HepG2 (cell line): ENCODE measurements around the gene CCDC192. TPM values are rescaled to one million over a fixed set of nuclear protein-coding genes. Genes with fewer than 3 reads are reported as not detected.

Experiments used
- ATAC-seq: fragments of 200-7000 bp; cut with Tn5 transposase; 3 replicates; pipeline ENCODE4 v1.9.1; 2020; ENCODE audit warnings: mild to moderate bottlenecking, moderate library complexity
- BruUV-seq: library from RNA; stranded (reverse); fragments of 400-500 nt; replicated peaks from 2 replicates; lab custom pipeline; 2021; lab: Mats Ljungman, UMichigan
- CTCF ChIA-PET: fragments of 300-600 bp; formaldehyde crosslinking; extraction: SDS; loops from one replicate; lab custom pipeline; 2021; ENCODE audit warnings: low total read pairs, inconsistent platforms, low intra/inter-chr PET ratio; lab: Yijun Ruan, JAX
- POLR2A ChIA-PET: fragments of 350-600 bp; sonication (Branson Sonifier 250); formaldehyde crosslinking; loops from one replicate; lab custom pipeline; 2020; ENCODE audit warnings: antibody characterized with exemption, inconsistent platforms; lab: Yijun Ruan, JAX
- DNase-seq: peaks from one replicate; pipeline ENCODE4 v3.0.0-alpha.2; 2015; ENCODE audit warnings: low spot score
- FAIRE-seq: peaks from 3 replicates; lab custom pipeline; 2011; peaks lifted over from hg19 to GRCh38; lab: Jason Lieb, UNC
- H2AFZ ChIP-seq: one replicate; pipeline ENCODE4 v1.6.1; 2011; ENCODE audit warnings: low read length, inconsistent platforms
- H3K27ac ChIP-seq: fragments of 300-600 bp; 3 replicates; pipeline ENCODE4 v1.8.0; 2011; ENCODE audit warnings: mixed run types, mild to moderate bottlenecking, mixed read lengths, low read length, inconsistent platforms; ENCODE audit not compliant: insufficient read depth; ENCODE audit errors: extremely low read length
- H3K27me3 ChIP-seq, 2 experiments: fragments of 200-600 bp in 1 of 2; 2 replicates in 1 of 2; 3 replicates in 1 of 2; pipeline versions ENCODE4 v1.6.0 to v1.8.0; 2011; ENCODE audit warnings: low read length in 2 of 2, mild to moderate bottlenecking in 2 of 2, moderate library complexity in 2 of 2, inconsistent platforms in 1 of 2; ENCODE audit not compliant: insufficient read depth in 2 of 2, control insufficient read depth in 1 of 2
- H3K36me3 ChIP-seq, 2 experiments: fragments of 200-600 bp in 1 of 2; replicated peaks in 1 of 2; 2 replicates in 1 of 2; 3 replicates in 1 of 2; pipeline versions ENCODE4 v1.5.1 to v1.8.0; 2011; ENCODE audit warnings: low read length in 2 of 2, inconsistent platforms in 1 of 2; ENCODE audit not compliant: insufficient read depth in 2 of 2, control insufficient read depth in 1 of 2
- H3K4me1 ChIP-seq: 2 replicates; pipeline ENCODE4 v1.5.1; 2012; ENCODE audit warnings: low read length, inconsistent platforms; ENCODE audit not compliant: insufficient read depth
- H3K4me2 ChIP-seq: 2 replicates; pipeline ENCODE4 v1.6.0; 2011; ENCODE audit warnings: low read depth, low read length, inconsistent platforms
- H3K4me3 ChIP-seq, 3 experiments: fragments of 200-600 bp in 1 of 3; sonication (generic), shearing (Covaris generic) in 1 of 3; replicated peaks in 1 of 3; 2 replicates each; pipeline ENCODE4 v1.5.1; 2011 to 2016; ENCODE audit warnings: low read length in 3 of 3, inconsistent platforms in 2 of 3, low read depth in 2 of 3, mild to moderate bottlenecking in 2 of 3, control low read depth in 1 of 3, mixed read lengths in 1 of 3; ENCODE audit not compliant: insufficient read depth in 1 of 3
- H3K79me2 ChIP-seq: one replicate; pipeline ENCODE4 v1.6.1; 2011; ENCODE audit warnings: low read length, inconsistent platforms; ENCODE audit not compliant: insufficient read depth
- H3K9ac ChIP-seq: 2 replicates; pipeline ENCODE4 v1.6.0; 2011; ENCODE audit warnings: mild to moderate bottlenecking, low read depth, low read length, inconsistent platforms; ENCODE audit not compliant: insufficient read depth
- H3K9me3 ChIP-seq: 2 replicates; pipeline ENCODE4 v1.5.1; 2012; ENCODE audit warnings: mild to moderate bottlenecking, low read length
- H4K20me1 ChIP-seq: 2 replicates; pipeline ENCODE4 v1.6.0; 2011; ENCODE audit warnings: inconsistent platforms, mild to moderate bottlenecking, low read length, moderate library complexity; ENCODE audit not compliant: insufficient read depth
- HNRNPL ChIP-seq: fragments of 200-400 bp; formaldehyde crosslinking; IDR thresholded peaks from 2 replicates; pipeline ENCODE4 v1.6.1; 2017; ENCODE audit warnings: mild to moderate bottlenecking, low read depth, low read length
- MXD4 ChIP-seq: IDR thresholded peaks from 2 replicates; pipeline ENCODE4 v1.6.1; 2016; ENCODE audit warnings: mild to moderate bottlenecking, missing biosample characterization, missing genetic modification reagents
- PAXIP1 ChIP-seq: sonication (generic); formaldehyde crosslinking; conservative IDR thresholded peaks from 2 replicates; pipeline ENCODE4 v1.4.0; 2020; ENCODE audit warnings: mild to moderate bottlenecking, missing genetic modification reagents, moderate library complexity
- SNAPC2 ChIP-seq: sonication (generic); formaldehyde crosslinking; IDR thresholded peaks from 2 replicates; pipeline ENCODE4 v1.8.1; 2022; ENCODE audit warnings: mild to moderate bottlenecking, missing genetic modification reagents
- TRAFD1 ChIP-seq: sonication (generic); formaldehyde crosslinking; IDR thresholded peaks from 2 replicates; pipeline ENCODE4 v1.5.1; 2020; ENCODE audit warnings: missing genetic modification reagents, mild to moderate bottlenecking, borderline replicate concordance
- XRCC5 ChIP-seq: fragments of 200-400 bp; formaldehyde crosslinking; optimal IDR thresholded peaks from 2 replicates; pipeline ENCODE3; 2017; ENCODE audit warnings: mild to moderate bottlenecking, low read length
- ZNF570 ChIP-seq: sonication (generic); formaldehyde crosslinking; IDR thresholded peaks from 2 replicates; pipeline ENCODE4 v1.4.0; 2020; ENCODE audit warnings: mild to moderate bottlenecking, missing genetic modification reagents, borderline replicate concordance
- ZNF878 ChIP-seq: sonication (generic); formaldehyde crosslinking; IDR thresholded peaks from 2 replicates; pipeline ENCODE4 v1.8.1; 2023; ENCODE audit warnings: mild to moderate bottlenecking, missing genetic modification reagents, moderate library complexity
- WGBS: methylation state at CpG from one replicate; pipeline ENCODE4 v1.1.6; 2017; ENCODE audit warnings: low lambda C conversion rate; 5-methylcytosine and 5-hydroxymethylcytosine counted together
- in situ Hi-C: cut with HindIII; loops from 2 replicates; pipeline ENCODE4 v1.10.0; 2017; ENCODE audit warnings: low pct_unique_long_range_greater_than_20kb; ENCODE audit not compliant: extremely low pct_ligation_motif_present
- intact Hi-C: fragments of 100-400 bp; cut with micrococcal nuclease; formaldehyde crosslinking; loops from one replicate; pipeline ENCODE4 v1.10.0; 2022; ENCODE audit not compliant: unreplicated experiment
- polyA plus RNA-seq, 8 experiments: library from polyadenylated mRNA; depleted of rRNA in 3 of 8; stranded (reverse) in 7 of 8; unstranded in 1 of 8; fragments of >200 nt; fragmentation: Illumina TruSeq in 4 of 8; extraction: Trizol in 4 of 8; gene quantifications; 2 replicates each; pipeline versions ENCODE4 v1.2.1 to v1.2.3, GENCODE V29; 2011 to 2016; ENCODE audit warnings: low read depth in 4 of 8, missing spikeins in 1 of 8, mixed read lengths in 1 of 8; ENCODE audit not compliant: insufficient read depth in 1 of 8
- total RNA-seq, 5 experiments: library from RNA; depleted of rRNA; stranded (reverse); fragments of >200 nt; fragmentation: Illumina TruSeq; extraction: Trizol; gene quantifications; 2 replicates each; pipeline ENCODE4 v1.2.3, GENCODE V29; 2016; ENCODE audit warnings: low read depth in 1 of 5
- TF ChIP-seq, protein P1 (sequence below): sonication (generic); formaldehyde crosslinking; IDR thresholded peaks from 2 replicates; pipeline ENCODE4 v1.5.0; 2020; ENCODE audit warnings: missing genetic modification reagents
- TF ChIP-seq, protein P2 (sequence below): sonication (generic); formaldehyde crosslinking; IDR thresholded peaks from 2 replicates; pipeline ENCODE4 v1.4.0; 2020; ENCODE audit warnings: missing genetic modification reagents, borderline replicate concordance

The CCDC192 gene
- total and polyA plus RNA-seq, 2 of the 13 experiments (the other 11 are each of a cell fraction or from before 2014, with no cell fraction given), result not detected

DNA sequence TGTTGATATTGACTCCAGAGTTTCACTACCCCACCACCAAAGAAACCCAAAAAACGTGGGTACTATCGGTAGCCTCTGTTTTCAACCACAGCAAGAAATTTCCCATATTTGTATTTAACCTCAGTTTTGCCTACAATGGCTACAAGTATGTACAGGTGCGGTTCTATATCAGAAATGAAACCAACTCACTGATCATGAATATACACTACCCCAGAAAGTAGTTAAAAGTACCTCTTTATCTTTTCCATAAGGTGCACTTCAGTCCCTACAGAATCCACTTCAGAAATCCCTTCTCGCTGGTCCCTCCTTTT, 239.8 kb downstream of the CCDC192 start (continued):
- TF ChIP-seq MXD4, result no peak
- TF ChIP-seq, protein P1, sequence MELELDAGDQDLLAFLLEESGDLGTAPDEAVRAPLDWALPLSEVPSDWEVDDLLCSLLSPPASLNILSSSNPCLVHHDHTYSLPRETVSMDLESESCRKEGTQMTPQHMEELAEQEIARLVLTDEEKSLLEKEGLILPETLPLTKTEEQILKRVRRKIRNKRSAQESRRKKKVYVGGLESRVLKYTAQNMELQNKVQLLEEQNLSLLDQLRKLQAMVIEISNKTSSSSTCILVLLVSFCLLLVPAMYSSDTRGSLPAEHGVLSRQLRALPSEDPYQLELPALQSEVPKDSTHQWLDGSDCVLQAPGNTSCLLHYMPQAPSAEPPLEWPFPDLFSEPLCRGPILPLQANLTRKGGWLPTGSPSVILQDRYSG (CRISPR knock-in tag), result no peak
- no peak for TF ChIP-seq TRAFD1
- TF ChIP-seq HNRNPL, result no peak
- TF ChIP-seq PAXIP1 (CRISPR knock-in tag), result no peak
- TF ChIP-seq ZNF570 (CRISPR knock-in tag), result no peak
- TF ChIP-seq, all 625 proteins: peak for 0

GRCh38 chr5:127944125-127944524, 240.9 kb downstream of the CCDC192 start:
- FAIRE-seq (no peak), DNase-seq (no peak), ATAC-seq (no peak)
- ChIA-PET CTCF (no interaction called here), POLR2A (no interaction called here)
- no peak overlapping the region for H3K4me2 ChIP-seq
- 45% methylated on average over 5 of the region's 5 CpGs for WGBS
- no peak overlapping the region for H2AFZ ChIP-seq
- no peaks in the 10 kb centered on the region for H3K9me3 ChIP-seq
- H3K27ac ChIP-seq, result no peak overlapping the region
- no TSS peak for BruUV-seq
- H3K9ac ChIP-seq, result no peak overlapping the region
- H4K20me1 ChIP-seq, result no peaks in the 10 kb centered on the region
- H3K4me3 ChIP-seq, result no peak overlapping the region
- intact Hi-C loops, result no loop called here
- no peaks in the 10 kb centered on the region for H3K36me3 ChIP-seq
- H3K79me2 ChIP-seq, result no peaks in the 10 kb centered on the region
- in situ Hi-C loops, result no loop called here
- H3K4me1 ChIP-seq, result peaks cover 14% of the 10 kb centered on the region
- H3K27me3 ChIP-seq, result no peaks in the 10 kb centered on the region
- TF ChIP-seq, protein P2, sequence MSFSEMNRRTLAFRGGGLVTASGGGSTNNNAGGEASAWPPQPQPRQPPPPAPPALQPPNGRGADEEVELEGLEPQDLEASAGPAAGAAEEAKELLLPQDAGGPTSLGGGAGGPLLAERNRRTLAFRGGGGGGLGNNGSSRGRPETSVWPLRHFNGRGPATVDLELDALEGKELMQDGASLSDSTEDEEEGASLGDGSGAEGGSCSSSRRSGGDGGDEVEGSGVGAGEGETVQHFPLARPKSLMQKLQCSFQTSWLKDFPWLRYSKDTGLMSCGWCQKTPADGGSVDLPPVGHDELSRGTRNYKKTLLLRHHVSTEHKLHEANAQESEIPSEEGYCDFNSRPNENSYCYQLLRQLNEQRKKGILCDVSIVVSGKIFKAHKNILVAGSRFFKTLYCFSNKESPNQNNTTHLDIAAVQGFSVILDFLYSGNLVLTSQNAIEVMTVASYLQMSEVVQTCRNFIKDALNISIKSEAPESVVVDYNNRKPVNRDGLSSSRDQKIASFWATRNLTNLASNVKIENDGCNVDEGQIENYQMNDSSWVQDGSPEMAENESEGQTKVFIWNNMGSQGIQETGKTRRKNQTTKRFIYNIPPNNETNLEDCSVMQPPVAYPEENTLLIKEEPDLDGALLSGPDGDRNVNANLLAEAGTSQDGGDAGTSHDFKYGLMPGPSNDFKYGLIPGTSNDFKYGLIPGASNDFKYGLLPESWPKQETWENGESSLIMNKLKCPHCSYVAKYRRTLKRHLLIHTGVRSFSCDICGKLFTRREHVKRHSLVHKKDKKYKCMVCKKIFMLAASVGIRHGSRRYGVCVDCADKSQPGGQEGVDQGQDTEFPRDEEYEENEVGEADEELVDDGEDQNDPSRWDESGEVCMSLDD (CRISPR knock-in tag), result no peak
- TF ChIP-seq SNAPC2, result no peak
- no peak for TF ChIP-seq XRCC5
- TF ChIP-seq ZNF878, result no peak
- no peak for TF ChIP-seq PAXIP1 (CRISPR knock-in tag)
